DND-41 (cell line): Measurements from ENCODE around the gene RDH14.

Experiments
- CTCF ChIP-seq: IDR thresholded peaks from 2 replicates; pipeline ENCODE4 v1.5.1; 2012; ENCODE audit warnings: borderline replicate concordance, low read length, moderate library complexity, mild to moderate bottlenecking; ENCODE audit not compliant: poor library complexity, severe bottlenecking; ENCODE audit errors: extremely low read depth
- EZH2 ChIP-seq: IDR thresholded peaks from 3 replicates; pipeline ENCODE4 v1.6.1; 2012; ENCODE audit warnings: borderline replicate concordance, low read depth, mild to moderate bottlenecking, moderate library complexity, low read length, inconsistent platforms; ENCODE audit not compliant: severe bottlenecking

- TF ChIP-seq CTCF (no peak), EZH2 (no peak)
Observed at GRCh38 chr2:18583905-18584607, 23.6 kb upstream of the RDH14 start.
